H9 (cell line): Measurements from ENCODE around the gene IFI27L1. TPM values are rescaled to one million over a fixed set of nuclear protein-coding genes. Genes with fewer than 3 reads are reported as not detected.

ENCODE experiments used
- DNase-seq: peaks from one replicate; pipeline ENCODE4 v3.0.0-alpha.2; 2017
- H2AFZ ChIP-seq: one replicate; pipeline ENCODE4 v1.6.1; 2013; ENCODE audit warnings: mild to moderate bottlenecking, low read length, control low read depth, moderate library complexity
- H2AK5ac ChIP-seq: 2 replicates; pipeline ENCODE4 v1.6.1; 2013; ENCODE audit warnings: low read length, control low read depth, mixed read lengths; ENCODE audit not compliant: insufficient read length
- H2BK120ac ChIP-seq: one replicate; pipeline ENCODE4 v1.6.1; 2013; ENCODE audit warnings: low read depth, mild to moderate bottlenecking, low read length, control low read depth, inconsistent platforms; ENCODE audit not compliant: poor library complexity, severe bottlenecking
- H2BK12ac ChIP-seq: 2 replicates; pipeline ENCODE4 v1.6.1; 2013; ENCODE audit warnings: low read length, control low read depth, mixed read lengths, low read depth; ENCODE audit not compliant: insufficient read length
- H2BK15ac ChIP-seq: 2 replicates; pipeline ENCODE4 v1.6.1; 2013; ENCODE audit warnings: low read depth, low read length, control low read depth
- H2BK20ac ChIP-seq: one replicate; pipeline ENCODE4 v1.6.1; 2013; ENCODE audit warnings: low read depth, mild to moderate bottlenecking, low read length, control low read depth, inconsistent platforms; ENCODE audit not compliant: poor library complexity, severe bottlenecking
- H2BK5ac ChIP-seq: 2 replicates; pipeline ENCODE4 v1.6.1; 2013; ENCODE audit warnings: low read length, control low read depth, mixed read lengths; ENCODE audit not compliant: insufficient read length
- H3K14ac ChIP-seq: 2 replicates; pipeline ENCODE4 v1.6.1; 2013; ENCODE audit warnings: low read length, control low read depth; ENCODE audit not compliant: insufficient read depth
- H3K18ac ChIP-seq: 2 replicates; pipeline ENCODE4 v1.6.1; 2013; ENCODE audit warnings: low read depth, mild to moderate bottlenecking, mixed read lengths, low read length, control low read depth; ENCODE audit not compliant: insufficient read length
- H3K23ac ChIP-seq: 2 replicates; pipeline ENCODE4 v1.6.1; 2013; ENCODE audit warnings: low read length, control low read depth, mixed read lengths, low read depth; ENCODE audit not compliant: insufficient read length
- H3K23me2 ChIP-seq: 2 replicates; pipeline ENCODE4 v1.6.1; 2013; ENCODE audit warnings: low read depth, mild to moderate bottlenecking, mixed read lengths, low read length, control low read depth; ENCODE audit not compliant: insufficient read length, poor library complexity, severe bottlenecking
- H3K27ac ChIP-seq: 2 replicates; pipeline ENCODE4 v1.5.1; 2013; ENCODE audit warnings: low read length, control low read depth, mixed read lengths, low read depth; ENCODE audit not compliant: insufficient read length
- H3K27me3 ChIP-seq: 2 replicates; pipeline ENCODE4 v1.6.1; 2013; ENCODE audit warnings: low read length, control low read depth, inconsistent platforms; ENCODE audit not compliant: insufficient read depth
- H3K4ac ChIP-seq: 2 replicates; pipeline ENCODE4 v1.6.1; 2013; ENCODE audit warnings: low read depth, mild to moderate bottlenecking, control low read depth, inconsistent platforms, low read length, moderate library complexity
- H3K4me1 ChIP-seq: 2 replicates; pipeline ENCODE4 v1.6.1; 2013; ENCODE audit warnings: low read length, control low read depth, inconsistent platforms; ENCODE audit not compliant: insufficient read depth
- H3K4me2 ChIP-seq: 2 replicates; pipeline ENCODE4 v1.6.1; 2013; ENCODE audit warnings: low read length, control low read depth, mixed read lengths; ENCODE audit not compliant: insufficient read length, insufficient read depth
- H3K56ac ChIP-seq: 2 replicates; pipeline ENCODE4 v1.6.1; 2013; ENCODE audit warnings: low read depth, mild to moderate bottlenecking, mixed read lengths, low read length, control low read depth; ENCODE audit not compliant: insufficient read length
- H3K79me1 ChIP-seq: 2 replicates; pipeline ENCODE4 v1.6.1; 2013; ENCODE audit warnings: low read depth, mild to moderate bottlenecking, moderate library complexity, low read length, control low read depth, inconsistent platforms; ENCODE audit not compliant: insufficient read depth, poor library complexity, severe bottlenecking
- H3K79me2 ChIP-seq: 2 replicates; pipeline ENCODE4 v1.6.1; 2013; ENCODE audit warnings: low read length, control low read depth, inconsistent platforms; ENCODE audit not compliant: insufficient read depth
- H3K9ac ChIP-seq: 2 replicates; pipeline ENCODE4 v1.6.1; 2013; ENCODE audit warnings: low read length, control low read depth, mixed read lengths; ENCODE audit not compliant: insufficient read length; ENCODE audit errors: extremely low read depth
- H3K9me3 ChIP-seq: one replicate; pipeline ENCODE4 v1.6.1; 2013; ENCODE audit warnings: low read depth, low read length, inconsistent platforms; ENCODE audit not compliant: control insufficient read depth
- H3T11ph ChIP-seq: one replicate; pipeline ENCODE4 v1.6.1; 2013; ENCODE audit warnings: mild to moderate bottlenecking, low read length, control low read depth, inconsistent platforms
- H4K20me1 ChIP-seq: one replicate; pipeline ENCODE4 v1.6.1; 2013; ENCODE audit not compliant: control insufficient read depth, insufficient read length, insufficient read depth
- H4K5ac ChIP-seq: 2 replicates; pipeline ENCODE4 v1.6.1; 2013; ENCODE audit warnings: low read depth, mild to moderate bottlenecking, mixed read lengths, low read length, control low read depth; ENCODE audit not compliant: insufficient read length
- H4K8ac ChIP-seq: replicated peaks from 2 replicates; pipeline ENCODE4 v1.6.1; 2013; ENCODE audit warnings: low read length, control low read depth, mixed read lengths, low read depth; ENCODE audit not compliant: insufficient read length
- H4K91ac ChIP-seq: 2 replicates; pipeline ENCODE4 v1.6.1; 2013; ENCODE audit warnings: low read depth, mild to moderate bottlenecking, moderate library complexity, mixed read lengths, low read length, control low read depth; ENCODE audit not compliant: insufficient read length
- H3K27ac Mint-ChIP-seq, 3 experiments: 2 replicates in 2 of 3; 3 replicates in 1 of 3; pipeline ENCODE4 v1.8.0; 2020 to 2021; ENCODE audit warnings: mixed read lengths in 3 of 3, mild to moderate bottlenecking in 1 of 3, moderate library complexity in 1 of 3
- H3K27me3 Mint-ChIP-seq: 2 replicates; pipeline ENCODE4 v1.8.0; 2021; ENCODE audit warnings: low read depth, mild to moderate bottlenecking, moderate library complexity, mixed read lengths
- H3K36me3 Mint-ChIP-seq, 3 experiments: 2 replicates in 2 of 3; 3 replicates in 1 of 3; pipeline ENCODE4 v1.8.0; 2020 to 2021; ENCODE audit warnings: low read depth in 3 of 3, mixed read lengths in 3 of 3; ENCODE audit not compliant: insufficient read depth in 1 of 3
- H3K4me1 Mint-ChIP-seq, 2 experiments: 2 replicates each; pipeline ENCODE4 v1.8.0; 2020; ENCODE audit warnings: mixed read lengths in 2 of 2
- H3K4me3 Mint-ChIP-seq, 2 experiments: 2 replicates in 1 of 2; 3 replicates in 1 of 2; pipeline ENCODE4 v1.8.0; 2020 to 2021; ENCODE audit warnings: mild to moderate bottlenecking in 2 of 2, mixed read lengths in 2 of 2, moderate library complexity in 1 of 2
- H3K9me3 Mint-ChIP-seq, 2 experiments: 2 replicates in 1 of 2; 3 replicates in 1 of 2; pipeline ENCODE4 v1.8.0; 2020; ENCODE audit warnings: mild to moderate bottlenecking in 2 of 2, mixed read lengths in 2 of 2, moderate library complexity in 1 of 2
- WGBS: extraction: QIAGEN DNeasy Blood & Tissue Kit; methylation state at CpG from one replicate; pipeline ENCODE4 v1.1.7; 2013; ENCODE audit warnings: missing lambda C conversion rate, low lambda C conversion rate, mixed read lengths; ENCODE audit not compliant: insufficient read length; ENCODE audit errors: extremely low coverage; 5-methylcytosine and 5-hydroxymethylcytosine counted together
- total RNA-seq: library from RNA; stranded (reverse); gene quantifications from 2 replicates; pipeline ENCODE4 v1.2.1, GENCODE V29; 2021
- TF ChIP-seq, protein P1 (sequence below): fragments of 200-600 bp; sonication (generic); conservative IDR thresholded peaks from 3 replicates; pipeline ENCODE4 v1.8.0; 2021; ENCODE audit warnings: antibody characterized with exemption, mild to moderate bottlenecking

Gene IFI27L1
- total RNA-seq, 1 experiment from 2014 or later = 27.4 TPM

GRCh38 chr14:94044476-94045091, 36.5 kb upstream of the IFI27L1 start:
- Mint-ChIP-seq H3K9me3 (no peaks in the 10 kb centered on the region), H3K27ac (no peak overlapping the region), H3K27me3 (no peaks in the 10 kb centered on the region), H3K4me1 (peaks cover 0 to 9% of the 10 kb centered on the region in 2 experiments; a peak in 2 of 4 replicates), H3K36me3 (peaks cover 0 to 56% (median 38%) of the 10 kb centered on the region in 3 experiments), H3K4me3 (no peak overlapping the region)
- Histone ChIP-seq H2BK12ac (no peak overlapping the region), H3K9me3 (no peaks in the 10 kb centered on the region), H2BK20ac (no peak overlapping the region), H3K23me2 (no peaks in the 10 kb centered on the region), H3K79me1 (no peaks in the 10 kb centered on the region), H4K5ac (no peak overlapping the region), H3K27me3 (no peaks in the 10 kb centered on the region), H2AFZ (no peak overlapping the region), H3K18ac (no peak overlapping the region), H3K14ac (no peak overlapping the region; the same call in 1 of the 2 replicates), H3K4me1 (no peaks in the 10 kb centered on the region), H4K20me1 (no peaks in the 10 kb centered on the region), H2BK5ac (no peak overlapping the region), H3K79me2 (no peaks in the 10 kb centered on the region), H3K23ac (no peak overlapping the region), H2BK15ac (no peak overlapping the region), H3T11ph (no peak overlapping the region), H3K56ac (no peak overlapping the region), H3K4me2 (no peak overlapping the region), H2AK5ac (no peak overlapping the region), H3K4ac (no peak overlapping the region), H4K91ac (no peak overlapping the region), H3K27ac (no peak overlapping the region), H2BK120ac (no peak overlapping the region), H4K8ac (no peak overlapping the region), H3K9ac (no peak overlapping the region)
- DNase-seq = no peak
- WGBS = no CpG with 5 or more reads among the region's 20 CpGs
- TF ChIP-seq, protein P1, sequence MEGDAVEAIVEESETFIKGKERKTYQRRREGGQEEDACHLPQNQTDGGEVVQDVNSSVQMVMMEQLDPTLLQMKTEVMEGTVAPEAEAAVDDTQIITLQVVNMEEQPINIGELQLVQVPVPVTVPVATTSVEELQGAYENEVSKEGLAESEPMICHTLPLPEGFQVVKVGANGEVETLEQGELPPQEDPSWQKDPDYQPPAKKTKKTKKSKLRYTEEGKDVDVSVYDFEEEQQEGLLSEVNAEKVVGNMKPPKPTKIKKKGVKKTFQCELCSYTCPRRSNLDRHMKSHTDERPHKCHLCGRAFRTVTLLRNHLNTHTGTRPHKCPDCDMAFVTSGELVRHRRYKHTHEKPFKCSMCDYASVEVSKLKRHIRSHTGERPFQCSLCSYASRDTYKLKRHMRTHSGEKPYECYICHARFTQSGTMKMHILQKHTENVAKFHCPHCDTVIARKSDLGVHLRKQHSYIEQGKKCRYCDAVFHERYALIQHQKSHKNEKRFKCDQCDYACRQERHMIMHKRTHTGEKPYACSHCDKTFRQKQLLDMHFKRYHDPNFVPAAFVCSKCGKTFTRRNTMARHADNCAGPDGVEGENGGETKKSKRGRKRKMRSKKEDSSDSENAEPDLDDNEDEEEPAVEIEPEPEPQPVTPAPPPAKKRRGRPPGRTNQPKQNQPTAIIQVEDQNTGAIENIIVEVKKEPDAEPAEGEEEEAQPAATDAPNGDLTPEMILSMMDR = no peak
